HFFc6 (cell line): ENCODE measurements around the gene ATF7. TPM values are rescaled to one million over a fixed set of nuclear protein-coding genes. Genes with fewer than 3 reads are reported as not detected.
"Not testable (repeated sequence)": the region's sequence is repeated elsewhere in the genome, so short reads cannot be mapped to it uniquely, and the experiment has no call there.

Source experiments
- DNase-seq: peaks from one replicate; pipeline ENCODE4 v3.0.0-alpha.2; 2018
- H3K27ac Mint-ChIP-seq: 2 replicates; pipeline ENCODE4 v1.8.0; 2020; ENCODE audit warnings: mild to moderate bottlenecking, mixed read lengths
- H3K27me3 Mint-ChIP-seq: 2 replicates; pipeline ENCODE4 v1.8.0; 2021; ENCODE audit warnings: mild to moderate bottlenecking, moderate library complexity, mixed read lengths; ENCODE audit not compliant: insufficient read depth
- H3K36me3 Mint-ChIP-seq: 2 replicates; pipeline ENCODE4 v1.8.0; 2021; ENCODE audit warnings: low read depth, mixed read lengths
- H3K4me1 Mint-ChIP-seq: 2 replicates; pipeline ENCODE4 v1.8.0; 2020; ENCODE audit warnings: low read depth, mixed read lengths
- H3K4me3 Mint-ChIP-seq: 2 replicates; pipeline ENCODE4 v1.8.0; 2020; ENCODE audit warnings: mild to moderate bottlenecking, moderate library complexity, mixed read lengths
- H3K9me3 Mint-ChIP-seq: 2 replicates; pipeline ENCODE4 v1.8.0; 2020; ENCODE audit warnings: mild to moderate bottlenecking, mixed read lengths
- total RNA-seq, 6 experiments: library from RNA; stranded (reverse); fragmentation: NEBNext Ultra II Directional; extraction: Animal tissue kit (Norgen Biotek cat#: 25700); gene quantifications; 2 replicates in 1 of 6; 3 replicates in 5 of 6; pipeline ENCODE4 v1.2.3, GENCODE V29; 2021
- TF ChIP-seq, protein P1 (sequence below): fragments of 200-600 bp; sonication (generic); IDR thresholded peaks from 2 replicates; pipeline ENCODE4 v1.5.0; 2021; ENCODE audit warnings: antibody characterized with exemption, mild to moderate bottlenecking

Gene ATF7
- total RNA-seq, 6 experiments from 2014 or later: 23.6 to 32.1 (median 29.8) TPM

GRCh38 chr12:53603196-53603595, 23.0 kb downstream of the ATF7 start:
- Mint-ChIP-seq H3K4me1 (peaks cover 26% of the 10 kb centered on the region), H3K27me3 (no peaks in the 10 kb centered on the region; the same call in 1 of the 2 replicates), H3K27ac (peak overlapping the region; percentile 51; the same call in 1 of the 2 replicates), H3K36me3 (peaks cover 6% of the 10 kb centered on the region), H3K4me3 (no peak overlapping the region), H3K9me3 (no peaks in the 10 kb centered on the region)
- TF ChIP-seq, protein P1, sequence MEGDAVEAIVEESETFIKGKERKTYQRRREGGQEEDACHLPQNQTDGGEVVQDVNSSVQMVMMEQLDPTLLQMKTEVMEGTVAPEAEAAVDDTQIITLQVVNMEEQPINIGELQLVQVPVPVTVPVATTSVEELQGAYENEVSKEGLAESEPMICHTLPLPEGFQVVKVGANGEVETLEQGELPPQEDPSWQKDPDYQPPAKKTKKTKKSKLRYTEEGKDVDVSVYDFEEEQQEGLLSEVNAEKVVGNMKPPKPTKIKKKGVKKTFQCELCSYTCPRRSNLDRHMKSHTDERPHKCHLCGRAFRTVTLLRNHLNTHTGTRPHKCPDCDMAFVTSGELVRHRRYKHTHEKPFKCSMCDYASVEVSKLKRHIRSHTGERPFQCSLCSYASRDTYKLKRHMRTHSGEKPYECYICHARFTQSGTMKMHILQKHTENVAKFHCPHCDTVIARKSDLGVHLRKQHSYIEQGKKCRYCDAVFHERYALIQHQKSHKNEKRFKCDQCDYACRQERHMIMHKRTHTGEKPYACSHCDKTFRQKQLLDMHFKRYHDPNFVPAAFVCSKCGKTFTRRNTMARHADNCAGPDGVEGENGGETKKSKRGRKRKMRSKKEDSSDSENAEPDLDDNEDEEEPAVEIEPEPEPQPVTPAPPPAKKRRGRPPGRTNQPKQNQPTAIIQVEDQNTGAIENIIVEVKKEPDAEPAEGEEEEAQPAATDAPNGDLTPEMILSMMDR: no peak
- DNase-seq: no peak

GRCh38 chr12:53602176-53602864, 23.9 kb downstream of the ATF7 start:
- peaks cover 26% of the 10 kb centered on the region for H3K4me1 Mint-ChIP-seq
- no peaks in the 10 kb centered on the region for H3K9me3 Mint-ChIP-seq
- TF ChIP-seq, protein P1: no peak
- DNase-seq: no peak
- H3K27ac Mint-ChIP-seq: no peak overlapping the region
- no peaks in the 10 kb centered on the region; the same call in 1 of the 2 replicates for H3K27me3 Mint-ChIP-seq
- peaks cover 10% of the 10 kb centered on the region for H3K36me3 Mint-ChIP-seq
- H3K4me3 Mint-ChIP-seq: no peak overlapping the region

DNA sequence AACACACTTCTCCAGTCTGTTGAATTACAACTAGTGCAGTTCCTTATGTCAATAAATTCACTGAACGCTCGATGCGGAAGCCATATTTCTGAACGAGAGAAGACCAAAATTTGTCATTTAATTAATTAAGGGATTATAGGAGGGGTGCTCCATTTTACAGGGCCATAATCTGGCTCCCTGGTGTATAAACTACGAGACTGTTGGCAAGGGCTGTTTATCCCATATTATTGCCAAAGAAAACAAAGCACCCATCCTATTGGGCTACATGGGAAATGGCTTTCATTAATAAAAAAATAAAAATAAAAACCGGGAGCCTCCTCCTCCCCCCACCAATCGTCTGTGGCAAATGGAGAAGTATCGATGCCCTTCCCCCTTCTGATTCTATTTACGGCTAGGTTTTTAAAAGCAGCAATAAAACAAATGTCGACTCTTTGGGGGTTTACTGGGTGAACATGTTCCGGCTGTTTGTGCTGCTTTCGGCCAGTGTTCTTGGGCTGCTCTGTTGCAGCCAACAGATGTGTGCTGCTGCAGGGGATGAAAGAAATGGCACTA, 24.8 kb downstream of the ATF7 start:
- Mint-ChIP-seq H3K27ac (no peak overlapping the region), H3K27me3 (no peaks in the 10 kb centered on the region; the same call in 1 of the 2 replicates), H3K9me3 (no peaks in the 10 kb centered on the region), H3K4me1 (peaks cover 32% of the 10 kb centered on the region), H3K4me3 (no peak overlapping the region), H3K36me3 (peaks cover 10% of the 10 kb centered on the region)
- TF ChIP-seq, protein P1: no peak
- no peak for DNase-seq

- peaks cover 32% of the 10 kb centered on the region for H3K4me1 Mint-ChIP-seq
- no peaks in the 10 kb centered on the region; the same call in 1 of the 2 replicates for H3K27me3 Mint-ChIP-seq
- no peak overlapping the region for H3K27ac Mint-ChIP-seq
- peaks cover 10% of the 10 kb centered on the region for H3K36me3 Mint-ChIP-seq
- DNase-seq: no peak
- H3K4me3 Mint-ChIP-seq: no peak overlapping the region
- TF ChIP-seq, protein P1: no peak
- no peaks in the 10 kb centered on the region for H3K9me3 Mint-ChIP-seq
These were observed 25.5 kb downstream of the ATF7 start for GRCh38 chr12:53600490-53601295.

DNA sequence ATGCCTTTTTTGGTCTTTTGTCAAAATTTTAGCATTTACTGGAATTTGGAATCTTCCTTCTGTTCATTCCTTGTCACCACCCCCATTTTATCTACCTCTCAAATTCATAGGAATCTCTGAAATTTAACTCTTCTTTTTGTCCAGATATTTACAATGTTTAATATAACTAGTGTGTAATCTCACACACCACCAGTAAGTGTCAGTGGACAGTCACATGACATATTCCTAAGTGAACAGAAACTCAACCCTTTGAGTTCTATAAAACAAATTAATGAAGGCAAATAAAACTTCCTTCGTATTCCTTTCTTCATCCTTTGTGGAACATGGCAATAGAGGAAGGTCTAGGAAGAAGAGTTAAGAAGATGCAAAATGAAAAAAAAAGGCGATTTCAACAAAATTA, 26.6 kb downstream of the ATF7 start:
- Mint-ChIP-seq H3K9me3 (no peaks in the 10 kb centered on the region), H3K4me3 (no peak overlapping the region), H3K36me3 (peaks cover 10% of the 10 kb centered on the region), H3K4me1 (peaks cover 32% of the 10 kb centered on the region), H3K27me3 (no peaks in the 10 kb centered on the region; the same call in 1 of the 2 replicates), H3K27ac (peak overlapping the region; percentile 44; the same call in 1 of the 2 replicates)
- TF ChIP-seq, protein P1: peak; percentile 50
- no peak for DNase-seq

DNA sequence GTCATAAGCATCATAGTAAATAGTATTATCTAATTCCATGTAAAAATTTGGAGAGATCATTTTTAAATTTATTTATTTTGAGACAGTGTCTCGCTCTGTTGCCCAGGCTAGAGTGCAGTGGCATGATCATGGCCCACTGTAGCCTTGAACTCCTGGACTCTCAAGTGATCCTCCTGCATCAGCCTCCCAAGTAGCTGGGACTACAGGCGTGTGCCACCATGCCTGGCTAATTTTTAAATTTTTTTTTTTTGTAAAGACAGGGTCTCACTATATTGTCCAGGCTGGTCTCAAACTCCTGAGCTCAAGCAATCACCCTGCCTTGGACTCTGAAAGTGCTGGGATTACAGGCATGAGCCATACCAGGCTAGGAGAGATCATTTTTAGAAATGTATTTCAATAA, 27.2 kb downstream of the ATF7 start:
- H3K27ac Mint-ChIP-seq, H3K4me3 Mint-ChIP-seq: not testable (repeated sequence)
- H3K4me1 Mint-ChIP-seq: peaks cover 30% of the 10 kb centered on the region

More for the DNA sequence above, 27.2 kb downstream of the ATF7 start:
- peaks cover 10% of the 10 kb centered on the region for H3K36me3 Mint-ChIP-seq
- not testable (repeated sequence) for DNase-seq, H3K9me3 Mint-ChIP-seq, H3K27me3 Mint-ChIP-seq
